HepG2 (cell line): ENCODE results near the gene VDAC2. TPM values are rescaled to one million over a fixed set of nuclear protein-coding genes. Genes with fewer than 3 reads are reported as not detected.

ENCODE experiments used
- BORCS8-MEF2B ChIP-seq: sonication (generic); formaldehyde crosslinking; IDR thresholded peaks from 2 replicates; pipeline ENCODE4 v1.8.0; 2022; ENCODE audit warnings: mild to moderate bottlenecking, missing genetic modification reagents
- HHEX ChIP-seq: IDR thresholded peaks from 2 replicates; pipeline ENCODE4 v1.6.1; 2016; ENCODE audit warnings: control low read depth
- HIC2 ChIP-seq: sonication (generic); formaldehyde crosslinking; IDR thresholded peaks from 2 replicates; pipeline ENCODE4 v1.9.0; 2022; ENCODE audit warnings: low read depth, missing genetic modification reagents
- MED8 ChIP-seq: sonication (generic); formaldehyde crosslinking; IDR thresholded peaks from 2 replicates; pipeline ENCODE4 v1.8.1; 2023; ENCODE audit warnings: mild to moderate bottlenecking, missing genetic modification reagents; ENCODE audit not compliant: insufficient replicate concordance
- NFE2L1 ChIP-seq: sonication (generic); formaldehyde crosslinking; IDR thresholded peaks from 2 replicates; pipeline ENCODE4 v1.4.0; 2020; ENCODE audit warnings: missing genetic modification reagents, mild to moderate bottlenecking, borderline replicate concordance
- NR2F6 ChIP-seq, 2 experiments: IDR thresholded peaks; 2 replicates each; pipeline ENCODE4 v1.6.1; 2016; ENCODE audit warnings: antibody characterized with exemption in 1 of 2, mild to moderate bottlenecking in 1 of 2
- RARG ChIP-seq: sonication (generic); formaldehyde crosslinking; IDR thresholded peaks from 2 replicates; pipeline ENCODE4 v1.4.0; 2020; ENCODE audit warnings: low read depth, mild to moderate bottlenecking, missing genetic modification reagents
- SKI ChIP-seq: fragments of 450-650 bp; IDR thresholded peaks from one replicate; pipeline ENCODE4 v1.6.1; 2018; ENCODE audit warnings: mild to moderate bottlenecking; ENCODE audit not compliant: partially characterized antibody
- SNAPC2 ChIP-seq: sonication (generic); formaldehyde crosslinking; IDR thresholded peaks from 2 replicates; pipeline ENCODE4 v1.8.1; 2022; ENCODE audit warnings: mild to moderate bottlenecking, missing genetic modification reagents
- U2AF2 ChIP-seq: fragments of 200-400 bp; formaldehyde crosslinking; IDR thresholded peaks from 2 replicates; pipeline ENCODE4 v1.6.1; 2017; ENCODE audit warnings: low read depth, mild to moderate bottlenecking, low read length
- ZNF263 ChIP-seq: sonication (generic); formaldehyde crosslinking; IDR thresholded peaks from 2 replicates; pipeline ENCODE4 v1.4.0; 2020; ENCODE audit warnings: missing genetic modification reagents
- ZNF317 ChIP-seq: sonication (generic); formaldehyde crosslinking; IDR thresholded peaks from 2 replicates; pipeline ENCODE4 v1.5.0; 2020; ENCODE audit warnings: mild to moderate bottlenecking, missing genetic modification reagents
- ZNF775 ChIP-seq: sonication (generic); formaldehyde crosslinking; IDR thresholded peaks from 2 replicates; pipeline ENCODE4 v1.4.0; 2020; ENCODE audit warnings: missing genetic modification reagents, mild to moderate bottlenecking, moderate library complexity, borderline replicate concordance
- ZNF878 ChIP-seq: sonication (generic); formaldehyde crosslinking; IDR thresholded peaks from 2 replicates; pipeline ENCODE4 v1.8.1; 2023; ENCODE audit warnings: mild to moderate bottlenecking, missing genetic modification reagents, moderate library complexity
- polyA plus RNA-seq, 8 experiments: library from polyadenylated mRNA; depleted of rRNA in 3 of 8; stranded (reverse) in 7 of 8; unstranded in 1 of 8; fragments of >200 nt; fragmentation: Illumina TruSeq in 4 of 8; extraction: Trizol in 4 of 8; gene quantifications; 2 replicates each; pipeline versions ENCODE4 v1.2.1 to v1.2.3, GENCODE V29; 2011 to 2016; ENCODE audit warnings: low read depth in 4 of 8, missing spikeins in 1 of 8, mixed read lengths in 1 of 8; ENCODE audit not compliant: insufficient read depth in 1 of 8
- total RNA-seq, 5 experiments: library from RNA; depleted of rRNA; stranded (reverse); fragments of >200 nt; fragmentation: Illumina TruSeq; extraction: Trizol; gene quantifications; 2 replicates each; pipeline ENCODE4 v1.2.3, GENCODE V29; 2016; ENCODE audit warnings: low read depth in 1 of 5
- TF ChIP-seq, protein P1 (sequence below): sonication (generic); formaldehyde crosslinking; IDR thresholded peaks from 2 replicates; pipeline ENCODE4 v1.9.0; 2021; ENCODE audit warnings: mild to moderate bottlenecking, missing genetic modification reagents
- TF ChIP-seq, protein P2 (sequence below): sonication (generic); formaldehyde crosslinking; IDR thresholded peaks from 2 replicates; pipeline ENCODE4 v1.8.0; 2022; ENCODE audit warnings: low read depth, missing genetic modification reagents
- TF ChIP-seq, protein P3 (sequence below): sonication (generic); formaldehyde crosslinking; IDR thresholded peaks from 2 replicates; pipeline ENCODE4 v1.5.0; 2020; ENCODE audit warnings: mild to moderate bottlenecking, missing genetic modification reagents, moderate library complexity

Gene VDAC2
- total and polyA plus RNA-seq, 2 of the 13 experiments (the other 11 are each of a cell fraction or from before 2014, with no cell fraction given): 67.9 to 222 TPM

DNA sequence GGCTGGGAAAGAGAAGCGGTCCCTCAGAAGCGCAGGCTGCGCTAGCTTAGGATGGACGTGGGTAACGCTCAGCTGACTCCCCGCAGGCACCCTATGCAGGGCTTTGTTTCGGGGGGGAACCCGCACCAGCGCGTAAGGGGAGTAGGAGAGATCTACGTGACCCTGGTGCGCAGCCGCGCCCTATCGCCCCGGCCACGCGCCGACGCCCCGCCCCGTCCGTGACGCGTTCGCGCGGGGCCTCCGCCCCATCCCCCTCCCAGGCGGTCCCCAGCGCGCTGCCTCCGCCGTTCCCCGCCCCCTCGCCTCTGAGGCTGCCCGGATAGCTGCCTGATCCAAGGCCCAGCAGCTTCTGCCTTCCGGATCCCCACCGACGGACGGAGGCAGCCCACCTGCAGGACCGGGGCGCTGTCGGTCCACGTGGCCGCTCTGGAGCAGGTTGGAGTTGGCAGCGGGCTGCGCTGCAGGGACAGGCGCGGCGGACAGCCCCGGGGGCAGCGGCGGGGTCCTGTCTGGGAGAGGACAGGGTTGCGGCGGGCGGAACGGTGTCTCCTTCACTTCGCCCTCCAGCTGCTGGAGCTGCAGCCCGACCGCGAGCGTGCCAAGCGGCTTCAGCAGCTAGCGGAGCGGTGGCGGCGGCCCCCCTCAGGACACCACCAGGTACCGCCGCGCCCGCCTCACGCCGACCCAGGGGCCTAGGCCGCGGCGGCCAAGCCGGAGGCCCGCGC, at the start of gene VDAC2 (continued):
- TF ChIP-seq SKI (peak; percentile 99), MED8 (CRISPR knock-in tag) (no peak), ZNF317 (CRISPR knock-in tag) (0 out of 2 replicates have a peak, but pooled peaks have one; percentile 11), HHEX (CRISPR knock-in tag) (no peak), SNAPC2 (CRISPR knock-in tag) (peak; percentile 59; the same call in 1 of the 2 replicates), ZNF878 (no peak), BORCS8-MEF2B (peak; percentile 82; the same call in 1 of the 2 replicates), ZNF775 (CRISPR knock-in tag) (0 out of 2 replicates have a peak, but pooled peaks have one; percentile 22), U2AF2 (no peak), RARG (CRISPR knock-in tag) (0 out of 2 replicates have a peak, but pooled peaks have one; percentile 80), NFE2L1 (peak; percentile 15; the same call in 1 of the 2 replicates), HIC2 (CRISPR knock-in tag) (no peak), NR2F6 (IDR thresholded peaks at IDR 0.05) (no peak), NR2F6 (CRISPR knock-in tag; IDR thresholded peaks at IDR 0.05) (peak; percentile 56), ZNF263 (no peak; the same call in 1 of the 2 replicates)
- TF ChIP-seq, protein P1, sequence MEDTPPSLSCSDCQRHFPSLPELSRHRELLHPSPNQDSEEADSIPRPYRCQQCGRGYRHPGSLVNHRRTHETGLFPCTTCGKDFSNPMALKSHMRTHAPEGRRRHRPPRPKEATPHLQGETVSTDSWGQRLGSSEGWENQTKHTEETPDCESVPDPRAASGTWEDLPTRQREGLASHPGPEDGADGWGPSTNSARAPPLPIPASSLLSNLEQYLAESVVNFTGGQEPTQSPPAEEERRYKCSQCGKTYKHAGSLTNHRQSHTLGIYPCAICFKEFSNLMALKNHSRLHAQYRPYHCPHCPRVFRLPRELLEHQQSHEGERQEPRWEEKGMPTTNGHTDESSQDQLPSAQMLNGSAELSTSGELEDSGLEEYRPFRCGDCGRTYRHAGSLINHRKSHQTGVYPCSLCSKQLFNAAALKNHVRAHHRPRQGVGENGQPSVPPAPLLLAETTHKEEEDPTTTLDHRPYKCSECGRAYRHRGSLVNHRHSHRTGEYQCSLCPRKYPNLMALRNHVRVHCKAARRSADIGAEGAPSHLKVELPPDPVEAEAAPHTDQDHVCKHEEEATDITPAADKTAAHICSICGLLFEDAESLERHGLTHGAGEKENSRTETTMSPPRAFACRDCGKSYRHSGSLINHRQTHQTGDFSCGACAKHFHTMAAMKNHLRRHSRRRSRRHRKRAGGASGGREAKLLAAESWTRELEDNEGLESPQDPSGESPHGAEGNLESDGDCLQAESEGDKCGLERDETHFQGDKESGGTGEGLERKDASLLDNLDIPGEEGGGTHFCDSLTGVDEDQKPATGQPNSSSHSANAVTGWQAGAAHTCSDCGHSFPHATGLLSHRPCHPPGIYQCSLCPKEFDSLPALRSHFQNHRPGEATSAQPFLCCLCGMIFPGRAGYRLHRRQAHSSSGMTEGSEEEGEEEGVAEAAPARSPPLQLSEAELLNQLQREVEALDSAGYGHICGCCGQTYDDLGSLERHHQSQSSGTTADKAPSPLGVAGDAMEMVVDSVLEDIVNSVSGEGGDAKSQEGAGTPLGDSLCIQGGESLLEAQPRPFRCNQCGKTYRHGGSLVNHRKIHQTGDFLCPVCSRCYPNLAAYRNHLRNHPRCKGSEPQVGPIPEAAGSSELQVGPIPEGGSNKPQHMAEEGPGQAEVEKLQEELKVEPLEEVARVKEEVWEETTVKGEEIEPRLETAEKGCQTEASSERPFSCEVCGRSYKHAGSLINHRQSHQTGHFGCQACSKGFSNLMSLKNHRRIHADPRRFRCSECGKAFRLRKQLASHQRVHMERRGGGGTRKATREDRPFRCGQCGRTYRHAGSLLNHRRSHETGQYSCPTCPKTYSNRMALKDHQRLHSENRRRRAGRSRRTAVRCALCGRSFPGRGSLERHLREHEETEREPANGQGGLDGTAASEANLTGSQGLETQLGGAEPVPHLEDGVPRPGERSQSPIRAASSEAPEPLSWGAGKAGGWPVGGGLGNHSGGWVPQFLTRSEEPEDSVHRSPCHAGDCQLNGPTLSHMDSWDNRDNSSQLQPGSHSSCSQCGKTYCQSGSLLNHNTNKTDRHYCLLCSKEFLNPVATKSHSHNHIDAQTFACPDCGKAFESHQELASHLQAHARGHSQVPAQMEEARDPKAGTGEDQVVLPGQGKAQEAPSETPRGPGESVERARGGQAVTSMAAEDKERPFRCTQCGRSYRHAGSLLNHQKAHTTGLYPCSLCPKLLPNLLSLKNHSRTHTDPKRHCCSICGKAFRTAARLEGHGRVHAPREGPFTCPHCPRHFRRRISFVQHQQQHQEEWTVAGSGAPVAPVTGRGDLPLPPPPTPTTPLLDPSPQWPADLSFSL (CRISPR knock-in tag): no peak
- TF ChIP-seq, protein P2, sequence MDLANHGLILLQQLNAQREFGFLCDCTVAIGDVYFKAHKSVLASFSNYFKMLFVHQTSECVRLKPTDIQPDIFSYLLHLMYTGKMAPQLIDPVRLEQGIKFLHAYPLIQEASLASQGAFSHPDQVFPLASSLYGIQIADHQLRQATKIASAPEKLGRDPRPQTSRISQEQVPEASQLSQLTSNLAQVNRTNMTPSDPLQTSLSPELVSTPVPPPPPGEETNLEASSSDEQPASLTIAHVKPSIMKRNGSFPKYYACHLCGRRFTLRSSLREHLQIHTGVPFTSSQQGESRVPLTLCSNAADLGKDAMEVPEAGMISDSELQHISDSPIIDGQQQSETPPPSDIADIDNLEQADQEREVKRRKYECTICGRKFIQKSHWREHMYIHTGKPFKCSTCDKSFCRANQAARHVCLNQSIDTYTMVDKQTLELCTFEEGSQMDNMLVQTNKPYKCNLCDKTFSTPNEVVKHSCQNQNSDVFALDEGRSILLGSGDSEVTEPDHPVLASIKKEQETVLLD: peak; percentile 83
- TF ChIP-seq, protein P3, sequence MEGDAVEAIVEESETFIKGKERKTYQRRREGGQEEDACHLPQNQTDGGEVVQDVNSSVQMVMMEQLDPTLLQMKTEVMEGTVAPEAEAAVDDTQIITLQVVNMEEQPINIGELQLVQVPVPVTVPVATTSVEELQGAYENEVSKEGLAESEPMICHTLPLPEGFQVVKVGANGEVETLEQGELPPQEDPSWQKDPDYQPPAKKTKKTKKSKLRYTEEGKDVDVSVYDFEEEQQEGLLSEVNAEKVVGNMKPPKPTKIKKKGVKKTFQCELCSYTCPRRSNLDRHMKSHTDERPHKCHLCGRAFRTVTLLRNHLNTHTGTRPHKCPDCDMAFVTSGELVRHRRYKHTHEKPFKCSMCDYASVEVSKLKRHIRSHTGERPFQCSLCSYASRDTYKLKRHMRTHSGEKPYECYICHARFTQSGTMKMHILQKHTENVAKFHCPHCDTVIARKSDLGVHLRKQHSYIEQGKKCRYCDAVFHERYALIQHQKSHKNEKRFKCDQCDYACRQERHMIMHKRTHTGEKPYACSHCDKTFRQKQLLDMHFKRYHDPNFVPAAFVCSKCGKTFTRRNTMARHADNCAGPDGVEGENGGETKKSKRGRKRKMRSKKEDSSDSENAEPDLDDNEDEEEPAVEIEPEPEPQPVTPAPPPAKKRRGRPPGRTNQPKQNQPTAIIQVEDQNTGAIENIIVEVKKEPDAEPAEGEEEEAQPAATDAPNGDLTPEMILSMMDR (CRISPR knock-in tag): no peak; the same call in 1 of the 2 replicates
